GM18526 (cell line): ENCODE data around the gene GABRR1.

Source experiments
- POLR2A ChIP-seq: IDR thresholded peaks from 3 replicates; pipeline ENCODE4 v1.6.1; 2011; ENCODE audit not compliant: insufficient read length; ENCODE audit errors: extremely low read depth

GABRR1 gene

GRCh38 chr6:89217299-89217910, at the start of gene GABRR1:
TSS of gene GABRR1 (minus strand) at chr6:89217358. CDS start at chr6:89217322, 36 bp downstream.
- no peak for TF ChIP-seq POLR2A

- TF ChIP-seq POLR2A: no peak
Measured at GRCh38 chr6:89264296-89264695, 47.1 kb upstream of the GABRR1 start.

- TF ChIP-seq POLR2A: no peak
Measured at GRCh38 chr6:89260832-89261231, 43.7 kb upstream of the GABRR1 start.

GRCh38 chr6:89260310-89260709, 43.2 kb upstream of the GABRR1 start:
- TF ChIP-seq POLR2A: no peak

DNA sequence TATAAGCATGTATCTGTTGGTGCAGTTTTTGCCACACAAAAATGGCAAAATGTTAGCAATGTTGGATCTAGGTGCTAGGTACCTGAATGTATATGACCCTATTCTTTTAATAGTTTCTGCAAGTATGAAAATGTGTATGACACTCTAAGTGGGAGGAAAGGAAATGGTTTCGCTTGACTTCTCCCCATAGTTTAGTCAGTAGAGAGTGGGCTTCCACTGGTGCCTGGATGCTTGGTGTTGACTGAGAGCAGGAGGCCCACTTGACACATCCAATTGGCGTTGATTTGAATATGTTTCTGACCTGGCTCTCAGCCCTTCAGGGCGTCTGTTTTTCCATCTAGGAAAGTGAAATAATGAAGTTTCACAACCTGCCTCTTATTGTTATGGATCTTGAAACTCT, 41.8 kb upstream of the GABRR1 start:
- no peak for TF ChIP-seq POLR2A

GRCh38 chr6:89257781-89258180, 40.6 kb upstream of the GABRR1 start:
- TF ChIP-seq POLR2A: no peak

- no peak for TF ChIP-seq POLR2A
Measured at GRCh38 chr6:89257346-89257745, 40.2 kb upstream of the GABRR1 start.

DNA sequence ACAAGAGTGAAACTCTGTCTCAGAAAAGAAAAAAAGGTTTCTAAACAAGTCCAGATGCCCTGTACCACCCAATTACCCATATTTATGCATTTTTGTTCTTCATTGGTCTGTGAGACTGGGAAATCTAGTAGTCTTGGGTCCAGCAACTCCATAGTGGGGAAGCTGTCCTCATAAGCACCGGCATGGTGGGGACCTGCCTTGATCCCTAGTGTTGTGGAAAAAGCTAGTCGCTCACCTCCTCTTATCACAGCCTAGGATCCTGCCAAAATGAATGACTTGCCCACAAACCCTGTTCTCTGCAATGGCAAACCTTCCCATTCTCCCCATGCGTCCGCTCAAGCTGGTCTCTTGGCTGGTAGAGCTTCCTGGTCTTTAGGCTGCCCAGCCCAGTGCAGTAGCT, 38.3 kb upstream of the GABRR1 start:
- no peak for TF ChIP-seq POLR2A

DNA sequence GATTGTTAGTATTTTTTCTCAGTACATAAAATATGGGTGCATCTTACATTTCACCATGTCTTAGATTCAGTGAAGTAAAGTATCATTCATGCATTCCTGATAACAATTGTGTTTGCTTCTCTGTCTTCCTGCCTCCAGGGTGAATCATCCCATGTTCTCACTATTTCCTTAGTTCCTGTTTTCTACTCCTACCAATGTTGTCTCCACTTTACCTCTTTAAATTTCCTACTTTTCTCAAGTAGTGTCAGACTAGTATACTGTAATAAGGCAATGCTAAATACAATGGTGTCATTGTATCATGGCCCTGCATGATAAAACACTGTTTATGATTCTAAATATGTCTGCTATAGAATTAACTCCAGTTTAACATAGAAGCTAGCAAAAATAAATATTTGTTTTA, 37.4 kb upstream of the GABRR1 start:
- no peak for TF ChIP-seq POLR2A

- TF ChIP-seq POLR2A: no peak
Measured at GRCh38 chr6:89252907-89253306, 35.7 kb upstream of the GABRR1 start.

DNA sequence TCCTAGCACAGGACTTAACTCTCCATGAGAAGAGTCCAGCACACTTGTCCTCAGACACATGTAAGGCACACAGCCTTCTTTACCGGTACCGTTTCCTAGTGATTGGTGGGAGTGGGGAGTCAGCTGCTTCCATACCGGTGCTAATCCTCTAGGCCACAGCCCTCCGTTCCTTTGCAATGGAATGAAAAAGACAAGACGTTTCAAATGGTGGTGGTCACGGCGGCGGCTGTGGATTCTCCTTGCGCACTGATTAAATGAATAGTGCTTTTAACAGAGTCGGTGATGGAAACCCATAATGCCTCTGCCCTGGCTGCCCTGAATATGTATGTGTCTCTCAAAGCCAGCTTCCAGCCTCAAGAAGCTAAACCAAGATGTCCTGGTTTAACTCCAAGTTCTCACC, 34.8 kb upstream of the GABRR1 start:
- no peak for TF ChIP-seq POLR2A

- no peak for TF ChIP-seq POLR2A
Measured at GRCh38 chr6:89251170-89251569, 34.0 kb upstream of the GABRR1 start.

- no peak for TF ChIP-seq POLR2A
Measured at GRCh38 chr6:89250239-89250638, 33.1 kb upstream of the GABRR1 start.

GRCh38 chr6:89244241-89244985, 27.3 kb upstream of the GABRR1 start:
- TF ChIP-seq POLR2A: no peak

GRCh38 chr6:89243331-89243629, 26.1 kb upstream of the GABRR1 start:
- no peak for TF ChIP-seq POLR2A

DNA sequence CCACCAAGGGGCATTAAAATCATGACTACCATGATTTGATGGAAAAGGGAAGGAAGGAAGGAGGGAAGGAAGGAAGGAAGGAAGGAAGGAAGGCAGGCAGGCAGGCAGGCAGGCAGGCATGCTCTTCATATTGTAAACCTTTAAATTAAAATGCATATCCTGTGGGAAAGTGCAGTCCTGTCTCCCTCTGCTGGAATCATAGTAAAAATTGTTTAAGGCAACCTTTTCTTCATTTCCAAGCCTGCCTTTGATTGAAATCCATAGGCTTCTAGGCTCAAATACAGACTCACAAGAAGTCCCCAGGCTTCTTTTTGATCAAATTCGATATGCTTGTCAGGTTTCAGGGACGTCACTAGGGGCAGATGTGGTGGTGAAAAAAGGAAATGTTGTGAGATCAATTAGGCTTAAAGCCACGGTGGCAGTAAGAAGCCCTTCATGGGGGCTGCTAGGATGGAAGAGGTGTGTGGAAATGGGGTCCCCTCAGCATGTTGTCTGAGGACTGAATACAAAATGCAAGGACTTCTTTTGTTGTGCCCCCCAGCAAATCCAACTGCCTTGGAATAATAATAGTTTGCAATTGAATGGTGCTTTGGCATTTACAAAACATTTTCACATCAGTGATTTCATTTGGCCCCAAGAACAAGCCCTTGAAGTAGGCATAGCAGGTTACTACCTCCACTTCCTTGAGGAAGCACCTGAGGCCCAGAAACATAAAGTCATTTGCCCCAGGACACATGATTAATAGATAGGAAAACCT, 25.6 kb upstream of the GABRR1 start:
- no peak for TF ChIP-seq POLR2A
